Measurements from ENCODE around the gene HINT2. TPM values are rescaled to one million over a fixed set of nuclear protein-coding genes. Genes with fewer than 3 reads are reported as not detected.

The HINT2 gene
- total RNA-seq, result 34.6 and 34.7 TPM in 2 replicates

GRCh38 chr9:35814841-35815543 is at the start of gene HINT2:
Gene HINT2 (minus strand): TSS chr9:35815042. CDS start chr9:35814979, 63 bp downstream.

GRCh38 chr9:35829084-35829763 is 14.4 kb upstream of the HINT2 start, which contains the start of gene TMEM8B:
Gene TMEM8B (plus strand): TSS chr9:35829228. CDS start chr9:35829448, 220 bp downstream.

GRCh38 chr9:35828716-35829083 is 13.9 kb upstream of the HINT2 start, which contains the start of gene FAM221B:
Gene FAM221B (minus strand): TSS chr9:35828732. CDS start chr9:35826161, 2,571 bp downstream.

DNA sequence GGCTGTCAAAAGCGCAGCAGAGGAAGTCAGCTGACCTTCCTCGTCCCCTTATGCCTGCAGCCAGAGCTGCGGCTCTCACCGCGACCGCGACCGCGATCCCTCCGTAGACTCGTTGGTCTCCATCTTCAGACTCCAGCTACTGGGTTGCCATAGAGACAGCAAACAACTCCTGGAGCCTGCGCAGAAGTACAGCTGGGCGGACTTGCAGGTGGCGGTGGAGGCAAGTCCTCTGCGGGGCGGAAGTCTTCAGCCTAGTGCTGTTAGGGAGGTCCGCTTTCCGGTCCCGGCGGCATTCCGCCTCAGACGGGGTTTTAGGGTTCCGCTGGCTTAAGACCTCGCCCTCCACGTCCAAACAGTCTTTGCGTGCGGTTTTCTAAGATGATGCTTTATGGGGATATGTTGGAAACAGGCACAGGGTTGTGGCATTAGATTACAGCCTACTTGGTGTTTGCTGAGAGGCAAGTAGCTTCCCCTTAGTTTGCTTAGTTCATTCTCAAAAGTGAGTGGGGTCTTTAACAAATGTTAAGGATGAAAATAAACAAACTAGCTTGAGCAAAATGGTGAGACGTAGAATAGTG is 2.7 kb downstream of the HINT2 start, which contains the start of gene SPAG8:
Gene SPAG8 (minus strand): TSS at position 238 of the 578 bp plus-strand sequence. CDS start 115 bp downstream, at position 123.

GRCh38 chr9:35791297-35791921 is 23.4 kb downstream of the HINT2 start, which contains the start of gene NPR2:
Gene NPR2 (plus strand): TSS chr9:35791591. CDS start chr9:35792409, 818 bp downstream.

Other genes starting within 250 kb of the HINT2 start
- gene TESK1, start 209.8 kb downstream of the HINT2 start, total RNA-seq, result 14.4 and 18.6 TPM in 2 replicates
- gene CD72, start 196.6 kb downstream of the HINT2 start, total RNA-seq, result 0.35 and 1.2 TPM in 2 replicates
- not detected in 2 replicates for gene SIT1, start 164.1 kb downstream of the HINT2 start, total RNA-seq
- gene RMRP, start 157.0 kb downstream of the HINT2 start, total RNA-seq, result 1,659 and 5,862 TPM in 2 replicates
- 14.0 and 27.1 TPM in 2 replicates for gene CCDC107, start 156.8 kb downstream of the HINT2 start, total RNA-seq
- gene ARHGEF39, start 149.8 kb downstream of the HINT2 start, total RNA-seq, result 4.1 and 8.4 TPM in 2 replicates
- 1.1 TPM in 1 of 2 replicates, not detected in the other for gene CA9, start 141.1 kb downstream of the HINT2 start, total RNA-seq
- gene TPM2, start 125.1 kb downstream of the HINT2 start, total RNA-seq, result 1,252 and 1,303 TPM in 2 replicates
- gene TLN1, start 82.8 kb downstream of the HINT2 start, total RNA-seq, result 473 and 541 TPM in 2 replicates
- 118 and 127 TPM in 2 replicates for gene CREB3, start 82.4 kb downstream of the HINT2 start, total RNA-seq
- 15.0 and 18.4 TPM in 2 replicates for gene GBA2, start 65.8 kb downstream of the HINT2 start, total RNA-seq
- 13.1 and 15.9 TPM in 2 replicates for gene RGP1, start 65.8 kb downstream of the HINT2 start, total RNA-seq
- not detected in 2 replicates for gene MSMP, start 60.8 kb downstream of the HINT2 start, total RNA-seq
- gene NPR2, start 23.5 kb downstream of the HINT2 start, total RNA-seq, result 27.3 and 28.8 TPM in 2 replicates
- gene SPAG8, start 2.8 kb downstream of the HINT2 start, total RNA-seq, result 0.53 and 1.2 TPM in 2 replicates
- not detected in 2 replicates for gene FAM221B, start 13.7 kb upstream of the HINT2 start, total RNA-seq
- 3.2 and 5.7 TPM in 2 replicates for gene TMEM8B, start 14.2 kb upstream of the HINT2 start, total RNA-seq
- gene OR13J1, start 55.4 kb upstream of the HINT2 start, total RNA-seq, result not detected in 2 replicates
- 0.18 and 0.86 TPM in 2 replicates for gene HRCT1, start 91.2 kb upstream of the HINT2 start, total RNA-seq
- 0.18 TPM in 1 of 2 replicates, not detected in the other for gene SPAAR, start 94.4 kb upstream of the HINT2 start, total RNA-seq
- gene OR2S2, start 143.1 kb upstream of the HINT2 start, total RNA-seq, result not detected in 2 replicates
- 19.0 and 23.7 TPM in 2 replicates for gene RECK, start 221.9 kb upstream of the HINT2 start, total RNA-seq

Data from myometrial cell (primary cell).